ENCODE results near the gene CD320.
"Not testable (repeated sequence)": the region's sequence is repeated elsewhere in the genome, so short reads cannot be mapped to it uniquely, and the experiment has no call there.

Gene CD320

DNA sequence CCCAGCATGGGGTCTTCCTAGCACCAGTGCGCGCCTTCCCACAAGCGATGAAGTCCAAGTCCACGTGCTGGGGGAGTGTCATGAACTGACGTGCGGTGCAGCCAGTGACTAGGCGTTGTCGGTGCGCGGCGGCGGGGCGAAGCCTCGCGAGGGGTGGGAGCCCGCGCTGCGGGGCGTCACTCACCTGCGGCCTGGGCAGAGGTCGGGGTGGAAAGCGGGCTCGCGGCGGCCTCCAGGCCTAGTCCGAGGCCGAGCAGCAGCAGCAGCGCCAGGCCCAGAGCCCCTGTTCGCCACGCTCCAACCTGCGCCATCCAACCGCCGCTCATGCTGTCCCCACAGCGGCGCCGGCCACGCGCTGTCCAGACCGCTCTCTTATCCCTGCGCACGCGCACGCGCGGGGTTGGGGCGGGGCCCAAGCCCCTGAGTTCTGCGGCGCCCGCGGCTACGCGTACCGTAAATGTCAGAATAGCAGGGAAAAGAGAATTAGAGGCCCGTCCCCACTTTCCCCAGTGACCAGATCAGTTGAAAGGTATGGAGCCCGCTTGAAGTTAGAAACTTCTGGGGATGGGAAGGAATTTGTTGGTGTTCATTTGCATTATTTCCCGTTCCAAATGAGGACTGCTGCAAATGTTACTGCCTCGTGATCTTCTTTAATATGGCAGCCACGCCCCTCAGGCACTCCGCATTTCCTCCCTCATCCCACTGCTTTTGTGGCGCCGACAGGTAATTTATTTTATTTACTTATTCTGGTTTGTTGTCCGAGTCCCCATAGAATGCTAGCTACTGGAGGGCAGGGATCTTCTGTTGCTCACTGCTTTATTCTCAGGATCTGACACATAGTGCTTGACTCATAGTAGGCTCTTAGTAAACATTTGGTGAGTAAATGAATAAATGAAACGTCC is at the start of gene CD320:
Gene CD320 (minus strand): TSS at position 394 of the 902 bp plus-strand sequence. CDS start 68 bp downstream, at position 326.
- DNase-seq: peak; percentile 67 to 82

DNA sequence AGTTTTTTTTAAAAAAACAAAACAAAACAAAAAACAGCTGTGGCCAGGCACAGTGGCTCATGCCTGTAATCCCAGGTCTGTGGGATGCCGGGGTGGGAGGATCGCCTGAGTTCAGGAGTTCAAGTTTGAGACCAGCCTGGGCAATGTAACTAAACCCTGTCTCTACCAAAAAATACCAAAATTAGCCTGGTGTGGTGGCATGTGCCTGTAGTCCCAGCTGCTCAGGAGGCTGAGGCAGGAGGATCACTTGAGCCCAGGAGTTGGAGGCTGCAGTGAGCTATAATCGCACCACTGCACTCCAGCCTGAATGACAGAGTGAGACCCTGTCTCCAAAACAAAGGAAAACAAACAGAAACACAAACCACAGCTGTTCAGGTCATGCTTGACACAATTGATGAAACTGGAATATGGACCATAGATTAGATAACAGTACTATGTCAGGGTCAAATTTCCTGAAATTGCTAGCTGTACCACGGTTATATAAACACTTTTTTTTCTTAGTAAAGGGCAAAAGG is 48.9 kb upstream of the CD320 start:
- DNase-seq: no peak

DNA sequence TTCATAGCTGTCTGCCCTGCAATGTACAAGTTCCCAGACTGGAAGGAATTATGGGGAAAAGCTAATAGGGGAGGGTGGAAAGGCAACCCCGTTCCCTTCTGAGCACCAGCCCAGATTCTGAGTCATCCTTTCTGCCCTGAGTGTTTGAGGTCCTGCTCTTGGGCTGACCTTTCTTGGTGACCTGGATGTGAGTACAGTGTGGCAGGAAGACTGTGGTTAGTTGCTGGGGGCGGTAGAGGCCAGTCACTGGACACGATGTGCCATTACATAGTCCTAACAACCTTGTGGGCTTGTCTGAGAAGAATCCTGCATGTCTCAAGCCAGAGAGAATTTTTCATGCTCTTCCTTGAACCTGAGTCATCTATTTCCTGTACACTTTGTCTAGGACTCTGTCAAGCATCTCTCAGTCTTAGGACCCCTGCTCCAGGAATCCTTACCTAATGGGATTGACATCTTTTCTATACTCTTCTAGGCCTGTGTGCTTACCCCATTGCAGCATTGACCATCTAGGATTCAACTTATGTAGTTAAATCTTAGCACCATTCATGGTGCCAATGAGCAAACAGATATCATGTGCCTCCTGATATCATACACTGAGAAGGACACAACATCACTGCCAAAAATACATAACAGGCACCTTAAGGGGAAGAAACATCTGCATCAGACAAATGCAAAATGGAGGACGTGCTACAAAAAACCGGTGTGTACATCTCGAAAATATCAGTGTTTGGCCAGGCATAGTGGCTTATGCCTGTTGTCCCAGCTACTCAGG is 47.7 kb upstream of the CD320 start:
- DNase-seq: no peak

DNA sequence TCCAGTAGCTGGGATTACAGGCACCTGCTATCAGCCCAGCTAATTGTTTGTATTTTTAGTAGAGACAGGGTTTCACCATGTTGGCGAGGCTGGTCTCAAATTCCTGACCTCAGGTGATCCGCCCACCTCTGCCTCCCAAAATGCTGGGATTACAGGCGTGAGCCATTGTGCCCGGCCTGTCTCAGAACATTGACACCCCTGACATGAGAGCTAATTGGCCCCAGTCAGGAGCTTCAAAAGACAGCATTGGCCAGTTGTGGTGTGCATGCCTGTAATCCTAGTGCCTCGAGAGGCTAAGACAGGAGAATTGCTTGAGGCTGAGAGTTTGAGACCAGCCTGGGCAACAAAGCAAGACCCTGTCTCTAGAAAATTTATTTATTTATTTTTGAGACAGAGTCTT is 44.7 kb upstream of the CD320 start:
- DNase-seq: not testable (repeated sequence)

DNA sequence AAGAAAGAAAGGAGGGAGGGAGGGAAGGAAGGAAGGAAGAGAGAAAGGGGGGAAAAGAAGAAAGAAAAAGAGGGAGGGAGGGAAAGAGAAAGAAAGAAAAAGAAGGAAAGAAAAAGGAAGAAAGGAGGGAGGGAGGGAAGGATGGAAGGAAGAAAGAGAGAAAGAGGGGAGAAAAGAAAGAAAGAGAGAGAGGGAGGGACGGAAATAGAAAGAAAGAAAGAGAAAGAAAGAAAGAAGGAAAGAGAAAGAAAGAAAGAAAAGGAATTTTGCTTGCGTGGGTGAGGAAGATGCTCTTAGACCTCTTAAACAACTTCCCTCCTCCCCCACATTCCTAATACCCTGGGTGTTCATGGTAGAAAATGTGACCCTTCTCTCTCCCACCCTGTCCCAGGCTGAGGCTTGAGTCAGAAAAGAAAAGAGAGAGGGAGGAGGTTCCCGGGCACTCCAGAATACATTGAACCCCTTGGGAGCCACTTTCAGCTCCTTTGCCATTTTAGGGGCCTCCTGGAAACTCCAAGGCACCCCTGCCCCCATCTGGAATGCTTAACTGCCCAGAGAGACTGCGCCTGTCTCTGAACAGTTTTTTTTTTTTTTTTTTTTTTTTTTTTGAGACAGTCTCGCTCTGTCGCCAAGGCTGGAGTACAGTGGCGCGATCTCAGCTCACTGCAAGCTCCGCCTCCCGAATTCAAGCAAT is 44.1 kb upstream of the CD320 start:
- no peak for DNase-seq

DNA sequence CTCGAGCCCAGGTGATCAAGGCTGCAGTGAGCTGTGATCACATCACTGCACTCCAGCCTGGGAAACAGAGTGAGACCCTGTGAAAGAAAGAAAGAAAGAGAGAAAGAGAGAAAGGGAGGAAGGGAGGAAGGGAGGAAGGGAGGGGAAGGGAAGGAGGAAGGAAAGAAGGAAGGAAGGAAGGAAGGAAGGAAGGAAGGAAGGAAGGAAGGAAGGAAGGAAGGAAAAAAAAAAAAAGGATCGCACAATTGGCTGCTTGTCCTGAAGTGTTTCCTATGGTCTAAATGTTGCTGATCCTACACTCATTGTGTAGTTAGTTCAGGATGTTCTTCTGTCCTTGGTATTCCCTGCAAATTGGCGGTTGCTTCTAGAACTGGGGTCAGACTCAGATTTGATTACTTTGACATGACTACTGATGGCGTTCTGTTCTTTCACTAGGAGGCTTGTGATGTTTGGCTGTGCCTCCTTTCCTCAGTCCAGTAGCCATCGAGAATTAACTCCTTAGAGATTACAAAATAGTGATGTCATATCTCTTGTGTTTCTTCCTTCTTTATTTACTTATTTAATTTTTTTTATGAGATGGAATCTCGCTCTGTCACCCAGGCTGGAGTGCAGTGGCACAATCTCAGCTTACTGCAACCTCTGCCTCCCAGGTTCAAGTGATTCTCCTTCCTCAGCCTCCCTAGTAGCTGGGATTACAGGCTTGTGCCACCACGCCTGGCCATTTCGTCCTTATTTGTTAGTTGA is 41.6 kb upstream of the CD320 start:
- not testable (repeated sequence) for DNase-seq

DNA sequence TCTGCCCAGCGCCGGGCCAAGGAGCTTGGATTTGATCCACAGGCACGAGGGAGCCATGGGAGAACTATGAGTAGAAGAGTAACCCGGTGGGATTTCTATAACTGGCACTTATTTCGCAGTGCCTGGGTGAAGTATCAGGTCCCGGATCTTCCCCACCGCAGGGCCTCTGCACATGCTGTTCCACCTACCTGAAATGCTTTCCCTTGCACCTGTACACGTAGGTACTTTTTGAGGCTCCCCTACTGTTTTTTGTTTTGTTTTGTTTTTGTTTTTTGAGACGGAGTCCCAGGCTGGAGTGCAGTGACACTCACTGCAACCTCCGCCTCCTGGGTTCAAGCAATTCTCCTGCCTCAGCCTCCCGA is 35.3 kb upstream of the CD320 start:
- DNase-seq: no peak

DNA sequence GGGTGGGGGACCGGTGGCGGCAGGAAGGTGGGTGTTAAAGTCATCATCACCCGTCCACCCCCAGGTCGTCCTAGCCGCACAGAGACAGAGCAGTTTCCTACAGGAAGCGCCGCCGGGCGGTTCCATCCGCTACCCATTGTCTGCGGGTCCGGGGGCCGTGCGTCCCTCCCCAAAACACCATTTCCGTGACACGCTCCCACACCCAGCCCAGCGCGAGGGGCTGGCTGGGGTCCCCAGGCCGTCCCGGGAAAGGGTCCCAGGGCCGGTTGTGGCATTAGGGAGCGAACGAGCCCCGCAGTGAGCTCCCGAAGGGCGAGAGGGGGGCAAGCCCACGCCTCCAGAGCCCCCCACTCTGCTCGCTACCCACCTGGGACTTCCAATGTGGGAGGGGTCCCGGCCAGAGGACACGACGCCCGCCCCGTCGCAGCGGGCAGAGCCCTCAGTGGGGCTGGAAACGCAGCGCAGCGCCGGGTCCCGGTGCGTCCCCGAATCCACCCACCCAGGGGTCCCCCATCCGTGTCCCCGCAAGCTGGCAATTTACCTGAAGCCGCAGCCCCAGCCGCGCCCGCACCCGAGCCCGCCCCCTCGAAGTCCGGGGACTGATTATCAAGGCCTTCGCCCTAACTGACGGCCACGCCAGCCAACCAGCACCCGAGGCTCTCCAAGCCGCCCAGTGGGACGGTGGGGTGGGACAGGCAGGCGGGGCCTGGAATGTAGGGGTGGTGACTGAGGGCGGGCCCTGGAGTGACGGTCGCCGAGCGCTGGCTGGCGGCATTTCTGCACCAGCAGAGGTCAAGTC is 34.7 kb upstream of the CD320 start, which contains the start of gene KANK3:
Gene KANK3 (minus strand): TSS at position 579 of the 799 bp plus-strand sequence. CDS start 5,434 bp downstream, outside the sequence.
- DNase-seq: no peak

DNA sequence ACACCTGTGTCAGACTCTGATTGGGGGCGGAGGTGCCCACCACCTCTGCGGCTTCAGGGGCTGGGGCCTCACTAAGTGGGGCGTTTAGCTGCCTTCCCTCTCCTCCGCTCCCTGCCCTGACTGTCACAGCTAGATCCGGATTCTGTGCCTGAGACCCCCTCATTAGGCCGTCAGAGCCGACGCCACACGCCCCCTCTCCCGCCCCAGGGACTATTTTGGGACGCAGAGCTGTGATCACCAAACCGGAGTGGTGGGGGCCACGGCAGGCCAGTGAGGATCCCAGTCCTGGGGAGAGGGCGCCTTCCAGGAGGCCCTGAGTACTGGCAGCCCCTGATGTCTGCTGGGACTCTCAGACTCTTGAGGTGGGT is 34.1 kb upstream of the CD320 start:
- no peak for DNase-seq

DNA sequence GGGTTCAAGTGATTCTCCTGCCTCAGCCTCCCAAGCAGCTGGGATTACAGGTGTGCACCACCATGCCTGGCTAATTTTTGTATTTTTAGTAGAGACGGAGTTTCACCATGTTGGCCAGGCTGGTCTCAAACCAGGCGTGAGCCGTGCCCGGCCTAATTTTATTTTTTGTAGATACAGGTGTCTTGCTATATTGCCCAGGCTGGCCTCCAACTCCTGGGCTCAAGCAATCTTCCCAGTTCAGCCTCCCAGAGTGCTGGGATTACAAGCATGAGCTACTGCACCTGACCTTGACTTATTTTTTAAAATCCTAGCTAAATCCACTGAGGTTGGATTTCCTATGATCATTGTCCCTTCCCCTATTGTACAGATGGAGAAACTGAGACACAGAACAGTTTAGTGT is 33.3 kb upstream of the CD320 start:
- not testable (repeated sequence) for DNase-seq

DNA sequence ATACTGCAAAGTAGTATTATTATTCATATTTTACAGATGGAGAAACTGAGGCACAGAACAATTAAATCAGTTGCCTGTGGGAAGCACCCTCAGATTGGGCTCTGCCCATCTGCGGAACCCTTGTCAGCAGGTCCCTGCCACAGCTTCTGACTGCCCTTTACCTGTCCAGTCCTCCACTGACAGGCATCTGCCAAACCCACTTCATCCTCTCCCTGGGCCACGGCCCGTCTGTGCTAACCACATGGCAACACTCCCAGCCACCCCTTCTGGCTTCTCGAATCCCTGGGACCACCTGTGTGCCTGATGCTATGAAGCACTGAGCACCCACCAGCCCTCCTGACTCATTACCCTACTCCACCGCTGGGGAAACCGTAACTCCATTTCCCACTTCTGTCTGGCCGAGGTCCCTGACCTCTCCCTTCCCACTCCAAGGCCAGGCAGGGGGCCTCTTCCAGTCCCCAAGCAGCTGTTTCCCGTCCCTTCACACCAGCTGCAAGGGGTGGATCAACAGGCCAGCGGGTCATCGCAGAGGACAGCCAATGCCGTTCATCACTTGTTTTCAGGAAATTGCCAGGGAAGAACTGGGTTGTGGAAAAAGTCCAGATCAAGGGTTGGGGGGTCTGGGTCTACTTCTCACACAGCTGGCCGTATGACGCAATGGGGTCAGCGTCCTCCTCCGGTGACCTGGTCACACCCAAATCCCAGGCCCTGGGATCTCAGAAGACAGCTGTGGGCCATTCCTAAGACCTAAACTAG is 32.4 kb upstream of the CD320 start:
- DNase-seq: no peak

DNA sequence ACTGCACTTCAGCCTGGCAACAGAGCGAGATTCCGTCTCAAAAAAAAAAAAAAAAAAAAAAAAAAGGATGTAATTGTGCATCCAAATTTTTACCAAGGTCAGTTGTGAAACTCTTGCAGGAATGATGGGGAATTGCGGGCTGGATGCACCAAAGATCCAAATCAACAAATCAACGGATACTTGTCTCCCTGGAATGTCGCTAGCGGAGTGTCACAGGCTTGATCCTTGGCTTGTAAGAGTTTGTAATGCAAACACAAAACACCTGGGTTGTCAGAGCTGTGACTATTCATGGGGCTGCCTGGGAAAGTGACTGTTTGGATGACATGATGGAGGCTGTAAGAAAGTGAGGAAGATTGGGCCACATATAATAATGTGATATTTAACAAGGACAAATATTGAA is 30.7 kb upstream of the CD320 start:
- no peak for DNase-seq

DNA sequence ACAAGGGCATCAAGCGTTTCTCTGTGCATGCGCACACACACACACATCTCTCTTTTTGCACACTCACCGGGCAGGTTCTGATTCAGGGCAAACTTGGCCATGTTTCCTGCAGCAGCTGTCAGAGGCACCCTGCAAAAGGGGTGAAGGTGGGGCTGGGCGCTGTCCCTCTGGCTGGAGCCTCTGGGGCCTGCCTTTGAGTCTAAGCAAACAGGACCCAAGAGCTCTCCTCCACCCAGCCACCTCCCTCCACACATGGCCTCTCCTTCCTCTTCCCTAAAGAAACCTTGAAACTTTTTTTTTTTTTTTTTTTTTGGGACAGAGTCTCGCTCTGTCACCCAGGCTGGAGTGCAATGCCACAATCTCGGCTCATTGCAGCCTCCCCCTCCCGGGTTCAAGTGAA is 29.6 kb upstream of the CD320 start:
- DNase-seq: no peak

DNA sequence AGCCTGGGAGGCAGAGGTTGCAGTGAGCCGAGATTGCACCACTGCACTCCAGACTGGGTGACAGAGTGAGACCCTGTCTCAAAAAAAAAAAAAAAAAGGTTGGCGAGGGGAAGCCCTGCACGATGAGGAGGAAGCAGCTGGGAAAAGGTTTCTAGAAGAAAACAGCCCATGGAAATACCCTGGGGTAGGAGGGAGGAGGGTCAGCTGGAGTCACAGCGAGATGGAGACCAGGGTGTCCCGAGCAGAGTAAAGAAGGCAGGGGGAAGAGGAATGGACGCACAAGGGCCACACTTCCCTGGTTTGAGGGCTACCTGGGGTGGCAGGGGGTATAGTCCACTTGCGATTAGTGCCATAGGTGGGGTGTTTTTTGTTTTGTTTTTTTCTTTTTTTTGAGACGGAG is 28.5 kb upstream of the CD320 start:
- no peak for DNase-seq

DNA sequence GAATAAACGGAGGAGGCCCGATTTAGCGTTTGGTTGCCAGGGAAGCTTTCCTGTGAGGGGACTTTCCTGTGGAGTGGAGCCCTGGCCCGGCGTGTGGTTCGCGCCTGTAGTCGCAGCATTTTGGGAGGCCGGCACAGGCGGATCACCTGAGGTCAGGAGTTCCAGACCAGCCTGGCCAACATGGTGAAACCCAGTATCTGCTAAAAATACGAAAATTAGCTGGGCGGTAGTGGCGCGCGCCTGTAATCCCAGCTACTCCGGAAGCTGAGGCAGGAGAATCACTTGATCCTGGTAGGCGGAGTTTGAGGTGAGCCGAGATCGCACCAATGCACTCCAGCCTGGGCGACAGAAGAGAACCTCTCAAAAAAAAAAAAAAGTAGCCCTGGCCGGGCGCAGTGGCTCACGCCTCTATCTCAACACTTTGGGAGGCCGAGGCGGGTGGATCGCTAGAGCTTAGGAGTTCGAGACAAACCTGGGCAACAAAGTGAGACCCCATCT is 28.0 kb upstream of the CD320 start:
- DNase-seq: no peak

DNA sequence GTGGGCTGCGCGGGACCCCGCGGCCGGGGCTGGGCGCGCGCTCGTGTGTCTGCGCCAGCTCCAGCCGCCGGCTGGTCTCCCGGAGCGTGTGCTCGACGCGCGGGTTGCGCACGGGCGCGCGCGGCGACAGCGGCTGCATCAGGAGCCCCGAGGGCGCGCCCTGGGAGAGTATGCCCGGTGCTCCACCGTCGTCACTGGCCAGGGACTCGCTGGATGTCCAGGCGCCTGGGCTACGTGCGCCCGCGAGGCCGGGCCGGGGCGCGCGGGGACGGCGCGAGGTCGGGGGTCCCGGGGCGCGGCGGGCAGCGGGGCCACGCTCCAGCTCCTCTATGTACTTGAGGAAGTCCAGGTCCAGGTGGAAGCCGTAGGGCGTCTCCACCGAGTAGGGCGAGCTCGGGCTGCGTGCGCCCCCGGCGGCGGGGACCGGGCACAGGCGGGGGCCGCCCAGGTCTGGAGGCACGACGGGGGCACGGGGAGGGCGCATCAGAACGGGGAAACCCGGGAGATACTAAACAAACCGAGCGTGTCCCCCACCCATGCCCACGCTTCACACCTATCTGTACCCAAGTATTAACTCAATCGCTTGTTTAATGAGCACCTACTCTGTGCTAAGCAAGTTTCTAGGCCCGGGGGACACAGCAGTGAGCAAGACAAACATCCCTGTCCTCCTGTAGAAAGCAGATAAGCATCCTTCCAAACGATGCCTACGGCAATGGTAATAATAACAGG is 27.3 kb upstream of the CD320 start:
- no peak for DNase-seq

DNA sequence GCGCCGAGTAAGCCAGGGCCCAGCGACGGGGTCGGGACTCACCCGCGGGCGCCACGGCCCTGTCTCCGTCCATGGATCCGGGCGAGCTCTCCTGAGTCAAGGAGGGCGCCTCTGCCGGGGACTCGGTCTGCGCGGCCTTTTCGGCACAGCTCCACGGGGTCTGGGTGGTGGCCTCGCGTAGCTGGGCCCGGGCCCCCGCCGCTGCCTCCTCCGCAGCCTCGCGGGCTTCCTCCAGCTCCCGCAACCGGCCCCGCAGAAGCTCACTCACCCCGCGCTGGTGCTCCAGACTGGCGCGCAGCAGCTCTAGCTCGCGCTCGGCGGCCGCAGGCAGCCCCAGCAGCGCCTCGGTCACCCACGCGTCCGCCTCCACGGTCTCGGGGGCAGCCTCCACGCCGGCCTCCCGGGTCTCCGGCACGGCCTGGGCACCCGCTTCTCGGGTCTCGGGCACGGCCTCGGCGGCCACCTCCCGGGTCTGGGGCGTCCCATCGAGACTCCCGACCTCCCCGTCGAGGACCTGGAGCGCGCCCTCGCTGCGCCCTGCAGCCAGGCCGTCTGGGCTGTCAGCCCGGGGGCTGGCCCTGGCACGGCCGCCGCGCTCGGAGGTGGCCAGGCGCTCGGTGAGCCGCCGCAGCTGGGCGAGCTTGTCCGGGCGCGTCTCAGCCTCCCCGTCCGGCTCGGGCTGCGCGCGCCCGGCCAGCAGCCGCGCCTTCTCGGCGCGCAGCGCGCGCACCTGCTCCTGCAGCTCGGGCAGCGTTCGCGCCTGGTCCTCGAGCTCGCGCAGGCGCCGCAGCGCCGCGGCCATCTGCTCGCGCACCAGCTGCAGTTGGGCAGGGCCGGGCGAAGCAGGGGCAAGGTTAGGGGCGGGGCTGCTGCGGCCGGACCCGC is 26.5 kb upstream of the CD320 start:
- DNase-seq: no peak

DNA sequence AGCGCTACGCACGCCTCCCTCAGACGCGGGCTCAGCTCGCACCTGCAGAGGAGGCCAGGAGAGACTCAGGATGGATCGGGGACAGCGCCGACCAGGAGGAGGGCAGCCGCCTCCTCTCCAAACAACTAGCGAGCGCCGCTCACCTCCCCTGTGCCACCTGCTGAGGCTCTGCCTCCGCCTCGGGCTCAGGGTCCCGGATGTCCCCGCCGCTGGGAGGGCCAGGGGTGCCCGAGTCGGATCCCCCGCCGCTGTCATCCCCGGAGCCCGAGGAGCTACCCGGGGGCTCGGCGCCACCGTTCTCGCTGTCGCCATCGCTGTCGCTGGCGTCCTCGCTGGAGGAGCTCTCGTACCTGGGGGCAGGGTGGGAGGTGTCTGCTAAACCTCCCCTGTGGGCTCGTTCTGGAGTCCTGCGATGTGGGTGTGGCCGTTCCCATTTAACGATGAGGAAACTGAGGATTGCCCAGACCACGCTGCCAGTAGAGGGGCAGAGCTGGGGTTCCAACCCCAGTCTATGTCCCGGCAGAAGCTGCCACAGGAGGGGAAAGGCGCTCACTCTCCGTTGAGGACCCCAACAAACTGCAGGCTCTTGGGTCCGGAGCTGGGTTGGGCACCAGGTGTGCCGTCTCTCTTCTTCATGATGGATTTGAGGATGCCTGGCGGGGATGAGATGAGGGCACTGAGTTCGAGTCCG is 25.8 kb upstream of the CD320 start:
- DNase-seq: no peak

Data from cerebellar nuclear complex (tissue), 1 donor.